Mammary epithelial cell (primary cell): ENCODE data around the gene WDR64.

Source experiments
- CTCF ChIP-seq, 2 donors: IDR thresholded peaks in 1 of 2; conservative IDR thresholded peaks in 1 of 2; 2 replicates each; pipeline ENCODE4 v1.5.1; 2011 to 2012; ENCODE audit warnings: inconsistent platforms in 2 of 2, low read length in 2 of 2, mild to moderate bottlenecking in 2 of 2, control low read depth in 1 of 2, low read depth in 1 of 2; ENCODE audit not compliant: insufficient read depth in 1 of 2; ENCODE audit errors: extremely low read depth in 1 of 2
- EZH2 ChIP-seq: IDR thresholded peaks from 2 replicates; pipeline ENCODE4 v1.6.1; 2012; ENCODE audit warnings: low read length, inconsistent platforms, borderline replicate concordance

- TF ChIP-seq CTCF (conservative IDR thresholded peaks at IDR 0.05 in 1 of 2, IDR thresholded peaks at IDR 0.05 in 1 of 2; ENCODE audit: extremely low read depth in 1 of 2, insufficient read depth in 1 of 2, low read depth in 1 of 2, low read length in 2 of 2) (no peak), EZH2 (no peak)
Measured at GRCh38 chr1:241842565-241842964, 190.5 kb downstream of the WDR64 start.
